Measurements from ENCODE around the gene TENM3. TPM values are rescaled to one million over a fixed set of nuclear protein-coding genes. Genes with fewer than 3 reads are reported as not detected.

TENM3 gene
- total RNA-seq, 1 donor from 2014 or later, result 40.4 TPM

DNA sequence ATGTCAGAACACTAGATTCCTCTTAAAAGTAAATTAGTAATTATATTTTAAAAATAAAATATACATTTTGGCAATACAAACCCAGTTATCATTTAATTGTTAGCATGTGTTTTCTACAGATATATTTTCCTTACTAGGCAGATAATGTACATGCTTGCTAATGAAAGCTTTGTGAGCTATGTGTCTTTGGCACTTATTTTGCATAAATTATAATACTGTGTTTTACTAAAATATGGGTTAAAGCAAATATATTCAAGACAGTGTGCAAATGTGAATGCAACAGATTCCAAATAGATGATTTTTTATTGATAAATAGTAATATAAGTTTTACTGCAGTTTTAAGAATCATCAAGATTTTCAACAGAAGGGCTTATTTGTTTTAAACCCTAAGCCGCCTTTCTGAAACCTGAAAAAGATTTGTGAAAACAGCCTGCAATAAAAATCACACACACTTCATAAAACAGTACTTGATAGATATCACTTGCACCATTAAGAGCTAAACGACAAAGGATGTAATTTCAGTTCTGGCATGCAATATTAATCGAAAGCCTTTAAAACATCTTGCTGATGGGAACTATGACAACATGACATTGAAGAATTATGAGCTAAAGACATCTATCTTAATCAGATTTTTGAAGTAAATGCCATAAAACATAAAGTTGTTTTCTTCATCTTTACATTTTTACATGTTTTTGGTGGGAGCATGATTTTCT lies 340.7 kb downstream of the TENM3 start:
- Mint-ChIP-seq H3K36me3 (ENCODE audit: insufficient read depth) (peaks cover 2% of the 10 kb centered on the region), H3K27ac (no peak overlapping the region), H3K4me3 (ENCODE audit: low read depth) (no peak overlapping the region), H3K27me3 (no peaks in the 10 kb centered on the region), H3K9me3 (ENCODE audit: low read depth) (peaks cover 4% of the 10 kb centered on the region), H3K4me1 (ENCODE audit: low read depth) (no peaks in the 10 kb centered on the region)
- no peak for DNase-seq (ENCODE audit: low spot score, unreplicated experiment)
- no peak for TF ChIP-seq CTCF (IDR thresholded peaks at IDR 0.05; ENCODE audit: unreplicated experiment)

GRCh38 chr4:182585321-182585720 lies 342.1 kb downstream of the TENM3 start:
- H3K36me3 Mint-ChIP-seq (ENCODE audit: insufficient read depth), result peaks cover 3% of the 10 kb centered on the region
- peaks cover 4% of the 10 kb centered on the region for H3K9me3 Mint-ChIP-seq (ENCODE audit: low read depth)
- no peaks in the 10 kb centered on the region for H3K27me3 Mint-ChIP-seq
- no peak for TF ChIP-seq CTCF (IDR thresholded peaks at IDR 0.05; ENCODE audit: unreplicated experiment)
- no peak overlapping the region for H3K27ac Mint-ChIP-seq
- no peak for DNase-seq (ENCODE audit: low spot score, unreplicated experiment)
- H3K4me1 Mint-ChIP-seq (ENCODE audit: low read depth), result no peaks in the 10 kb centered on the region
- no peak overlapping the region for H3K4me3 Mint-ChIP-seq (ENCODE audit: low read depth)

- Mint-ChIP-seq H3K36me3 (ENCODE audit: insufficient read depth) (peaks cover 5% of the 10 kb centered on the region), H3K4me3 (ENCODE audit: low read depth) (no peak overlapping the region), H3K4me1 (ENCODE audit: low read depth) (peaks cover 7% of the 10 kb centered on the region), H3K27ac (no peak overlapping the region), H3K9me3 (ENCODE audit: low read depth) (peaks cover 4% of the 10 kb centered on the region), H3K27me3 (no peaks in the 10 kb centered on the region)
- no peak for DNase-seq (ENCODE audit: low spot score, unreplicated experiment)
- no peak for TF ChIP-seq CTCF (IDR thresholded peaks at IDR 0.05; ENCODE audit: unreplicated experiment)
Observed at GRCh38 chr4:182589100-182589499, 345.9 kb downstream of the TENM3 start.

GRCh38 chr4:182593402-182593801 lies 350.2 kb downstream of the TENM3 start:
- H3K27me3 Mint-ChIP-seq, result no peaks in the 10 kb centered on the region
- peaks cover 4% of the 10 kb centered on the region for H3K36me3 Mint-ChIP-seq (ENCODE audit: insufficient read depth)
- H3K27ac Mint-ChIP-seq, result no peak overlapping the region
- TF ChIP-seq CTCF (IDR thresholded peaks at IDR 0.05; ENCODE audit: unreplicated experiment), result no peak
- DNase-seq (ENCODE audit: low spot score, unreplicated experiment), result no peak
- H3K9me3 Mint-ChIP-seq (ENCODE audit: low read depth), result no peaks in the 10 kb centered on the region
- H3K4me3 Mint-ChIP-seq (ENCODE audit: low read depth), result no peak overlapping the region
- peaks cover 9% of the 10 kb centered on the region for H3K4me1 Mint-ChIP-seq (ENCODE audit: low read depth)

DNA sequence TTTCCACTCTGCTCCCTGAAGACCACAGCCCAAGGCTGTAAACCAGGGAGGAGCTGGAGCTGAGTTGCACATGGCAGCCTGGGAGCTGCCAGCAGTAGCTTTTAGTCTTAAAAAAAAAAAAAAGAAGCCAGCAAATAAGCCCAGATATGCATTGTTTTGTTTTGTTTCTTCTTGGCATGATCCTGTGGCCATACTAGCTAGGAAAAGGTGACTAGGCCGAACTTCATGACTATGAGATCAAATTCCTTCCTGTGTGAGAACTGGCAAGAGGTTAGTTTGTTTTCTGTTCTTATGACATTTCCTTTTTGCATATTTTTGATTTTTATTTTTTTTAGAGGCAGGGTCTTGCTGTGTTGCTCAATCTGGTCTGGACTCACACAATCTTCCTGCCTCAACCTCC lies 350.7 kb downstream of the TENM3 start:
- no peak for TF ChIP-seq CTCF (IDR thresholded peaks at IDR 0.05; ENCODE audit: unreplicated experiment)
- H3K9me3 Mint-ChIP-seq (ENCODE audit: low read depth), result no peaks in the 10 kb centered on the region
- no peak overlapping the region for H3K27ac Mint-ChIP-seq
- DNase-seq (ENCODE audit: low spot score, unreplicated experiment), result no peak
- peaks cover 9% of the 10 kb centered on the region for H3K4me1 Mint-ChIP-seq (ENCODE audit: low read depth)
- no peaks in the 10 kb centered on the region for H3K27me3 Mint-ChIP-seq
- H3K36me3 Mint-ChIP-seq (ENCODE audit: insufficient read depth), result peaks cover 4% of the 10 kb centered on the region
- H3K4me3 Mint-ChIP-seq (ENCODE audit: low read depth), result no peak overlapping the region

Data from progenitor cell of endocrine pancreas (in vitro differentiated cells).